ENCODE measurements around the gene ALDH4A1. TPM values are rescaled to one million over a fixed set of nuclear protein-coding genes. Genes with fewer than 3 reads are reported as not detected.

ALDH4A1 gene
- total RNA-seq, 1 experiment from 2014 or later, result 31.0 TPM

- TF ChIP-seq CREB1 (CRISPR knock-in tag; IDR thresholded peaks at IDR 0.05) (no peak), ZNF416 (CRISPR knock-in tag; IDR thresholded peaks at IDR 0.05) (no peak), MXD4 (CRISPR knock-in tag; IDR thresholded peaks at IDR 0.05; ENCODE audit: borderline replicate concordance) (no peak), KAT7 (CRISPR knock-in tag; IDR thresholded peaks at IDR 0.05; ENCODE audit: borderline replicate concordance) (no peak), E2F1 (CRISPR knock-in tag; IDR thresholded peaks at IDR 0.05) (no peak), CREM (CRISPR knock-in tag; IDR thresholded peaks at IDR 0.05) (no peak), ERG (CRISPR knock-in tag; IDR thresholded peaks at IDR 0.05) (no peak), FOXP1 (CRISPR knock-in tag; IDR thresholded peaks at IDR 0.05; ENCODE audit: borderline replicate concordance) (no peak), MLX (CRISPR knock-in tag; IDR thresholded peaks at IDR 0.05) (no peak)
These were observed 47.9 kb downstream of the ALDH4A1 start (continued) for GRCh38 chr1:18854331-18855025.

- no peak overlapping the region for H3K27ac Mint-ChIP-seq
- CTCF ChIA-PET, result no interaction called here
- no peak for ATAC-seq
These were observed 49.9 kb downstream of the ALDH4A1 start for GRCh38 chr1:18852501-18852900.

More at GRCh38 chr1:18852501-18852900, 49.9 kb downstream of the ALDH4A1 start:
- Mint-ChIP-seq H3K27me3 (ENCODE audit: low read depth) (peaks cover 13% of the 10 kb centered on the region), H3K4me1 (no peaks in the 10 kb centered on the region), H3K36me3 (no peaks in the 10 kb centered on the region), H3K4me3 (no peak overlapping the region), H3K9me3 (peaks cover 5% of the 10 kb centered on the region)
- no peak for TF ChIP-seq TEAD1 (CRISPR knock-in tag; IDR thresholded peaks at IDR 0.05)
- no peak for TF ChIP-seq ZNF416 (CRISPR knock-in tag; IDR thresholded peaks at IDR 0.05)
- no peak for TF ChIP-seq FOXP4 (CRISPR knock-in tag; IDR thresholded peaks at IDR 0.05)
- TF ChIP-seq PREB (CRISPR knock-in tag; IDR thresholded peaks at IDR 0.05; ENCODE audit: borderline replicate concordance), result no peak
- TF ChIP-seq ETV6 (CRISPR knock-in tag; IDR thresholded peaks at IDR 0.05), result no peak
- TF ChIP-seq ZNF512 (CRISPR knock-in tag; IDR thresholded peaks at IDR 0.05; ENCODE audit: borderline replicate concordance), result no peak
- TF ChIP-seq PRRX2 (CRISPR knock-in tag; IDR thresholded peaks at IDR 0.05), result no peak
- no peak for TF ChIP-seq ZMAT4 (CRISPR knock-in tag; IDR thresholded peaks at IDR 0.05)
- no peak for TF ChIP-seq AFF4 (CRISPR knock-in tag; IDR thresholded peaks at IDR 0.05; ENCODE audit: borderline replicate concordance)
- POLR2A ChIA-PET, result no interaction called here
- no peak for DNase-seq (ENCODE audit: low spot score)
